Lung (tissue), 12 donors: ENCODE results near the gene PTPRD. TPM values are rescaled to one million over a fixed set of nuclear protein-coding genes. Genes with fewer than 3 reads are reported as not detected.
A peak's percentile ranks its signal among the peaks of the same experiment; 100 is the strongest.

Experiments
- ATAC-seq: fragments of 200-7000 bp; cut with Tn5 transposase; one replicate; pipeline ENCODE4 v1.9.1; 2020; ENCODE audit warnings: moderate number of reproducible peaks; ENCODE audit not compliant: insufficient read depth, low FRiP score
- DNase-seq, 3 donors: peaks; one replicate each; pipeline ENCODE4 v3.0.0-alpha.2; 2013 to 2017
- H3K27ac ChIP-seq, 2 donors: one replicate each; pipeline ENCODE4 v1.5.1; 2013; ENCODE audit warnings: mild to moderate bottlenecking in 2 of 2, moderate library complexity in 2 of 2, control low read depth in 1 of 2, inconsistent platforms in 1 of 2, low read depth in 1 of 2, low read length in 1 of 2
- H3K27me3 ChIP-seq, 3 donors: one replicate each; pipeline ENCODE4 v1.5.1; 2013; ENCODE audit warnings: low read length in 2 of 3; ENCODE audit not compliant: control insufficient read depth in 3 of 3, insufficient read depth in 3 of 3
- H3K36me3 ChIP-seq, 4 donors: one replicate each; pipeline ENCODE4 v1.5.1; 2013; ENCODE audit warnings: low read length in 4 of 4, mild to moderate bottlenecking in 1 of 4, moderate library complexity in 1 of 4; ENCODE audit not compliant: control insufficient read depth in 4 of 4, insufficient read depth in 4 of 4
- H3K4me1 ChIP-seq, 5 donors: one replicate each; pipeline ENCODE4 v1.5.1; 2013; ENCODE audit warnings: low read length in 5 of 5, mild to moderate bottlenecking in 2 of 5, moderate library complexity in 1 of 5; ENCODE audit not compliant: control insufficient read depth in 5 of 5, insufficient read depth in 5 of 5
- H3K4me3 ChIP-seq: one replicate; pipeline ENCODE4 v1.5.1; 2013; ENCODE audit warnings: mild to moderate bottlenecking, control low read depth, moderate library complexity
- H3K9ac ChIP-seq, 2 donors: one replicate each; pipeline ENCODE4 v1.5.1; 2013; ENCODE audit warnings: low read length in 2 of 2, control low read depth in 1 of 2; ENCODE audit not compliant: insufficient read depth in 1 of 2
- H3K9me3 ChIP-seq, 4 donors: one replicate each; pipeline ENCODE4 v1.5.1; 2013; ENCODE audit warnings: low read length in 3 of 4, mild to moderate bottlenecking in 1 of 4, moderate library complexity in 1 of 4; ENCODE audit not compliant: control insufficient read depth in 4 of 4, insufficient read depth in 3 of 4
- CTCF ChIP-seq: IDR thresholded peaks from 2 replicates; pipeline ENCODE4 v1.5.1; 2012; ENCODE audit warnings: mild to moderate bottlenecking; ENCODE audit errors: control extremely low read depth, extremely low read depth
- WGBS, 2 donors: extraction: QIAGEN DNeasy Blood & Tissue Kit; methylation state at CpG; one replicate each; pipeline ENCODE4 v1.1.7; 2013; 5-methylcytosine and 5-hydroxymethylcytosine counted together
- polyA plus RNA-seq, 2 donors: library from polyadenylated mRNA; stranded (reverse); fragments of 200-250 nt; gene quantifications; one replicate each; pipeline ENCODE4 v1.2.1, GENCODE V29; 2013
- total RNA-seq, 2 donors: library from RNA; depleted of rRNA in 1 of 2; stranded (reverse); fragments of >200 nt in 1 of 2; gene quantifications; one replicate each; pipeline ENCODE4 v1.2.1, GENCODE V29; 2014 to 2021
- donor health status: control.
- donor health status: control.
- donor health status: Bipolar disorder and iron deficiency.
- donor health status: healthy.
- donor health status: DM: yes; HTN: yes; CAD: no.

Gene PTPRD
- total and polyA plus RNA-seq, 4 donors: 1.9 to 145 (median 13.7) TPM

GRCh38 chr9:8315211-8315610 is 2297.6 kb downstream of the PTPRD start:
- Histone ChIP-seq H3K27me3 (no peaks in the 10 kb centered on the region), H3K9ac (no peak overlapping the region), H3K4me3 (no peak overlapping the region), H3K27ac (no peak overlapping the region), H3K4me1 (no peaks in the 10 kb centered on the region), H3K9me3 (peaks cover 0 to 4% (median 0%) of the 10 kb centered on the region in 4 donors), H3K36me3 (peaks cover 0 to 14% (median 3%) of the 10 kb centered on the region in 4 donors)
- ATAC-seq (no peak), DNase-seq (peak in 1 of 3 donors; percentile 9)
- no peak for TF ChIP-seq CTCF
- WGBS, 2 donors: 90 to 91% methylated on average over 5 of the region's 5 CpGs

- Histone ChIP-seq H3K9ac (no peak overlapping the region), H3K27ac (no peak overlapping the region), H3K4me1 (no peaks in the 10 kb centered on the region), H3K9me3 (peaks cover 0 to 2% (median 0%) of the 10 kb centered on the region in 4 donors), H3K36me3 (peaks cover 0 to 8% (median 3%) of the 10 kb centered on the region in 4 donors), H3K27me3 (no peaks in the 10 kb centered on the region), H3K4me3 (no peak overlapping the region)
- no peak for TF ChIP-seq CTCF
- DNase-seq (no peak), ATAC-seq (no peak)
These were observed 2303.5 kb downstream of the PTPRD start for GRCh38 chr9:8309258-8309657.

GRCh38 chr9:8304720-8305119 is 2308.1 kb downstream of the PTPRD start:
- no peaks in the 10 kb centered on the region for H3K4me1 ChIP-seq
- WGBS, 2 donors: 55 to 61% methylated on average over 2 of the region's 2 CpGs
- DNase-seq: no peak
- no peaks in the 10 kb centered on the region for H3K27me3 ChIP-seq
- H3K27ac ChIP-seq: no peak overlapping the region
- H3K9ac ChIP-seq: no peak overlapping the region
- H3K4me3 ChIP-seq: no peak overlapping the region
- H3K36me3 ChIP-seq: no peaks in the 10 kb centered on the region
- H3K9me3 ChIP-seq: no peaks in the 10 kb centered on the region
- ATAC-seq: no peak
- TF ChIP-seq CTCF: no peak

GRCh38 chr9:8301296-8301695 is 2311.5 kb downstream of the PTPRD start:
- Histone ChIP-seq H3K27ac (no peak overlapping the region), H3K4me1 (no peaks in the 10 kb centered on the region), H3K9me3 (no peaks in the 10 kb centered on the region), H3K9ac (no peak overlapping the region), H3K27me3 (no peaks in the 10 kb centered on the region), H3K36me3 (no peaks in the 10 kb centered on the region), H3K4me3 (no peak overlapping the region)
- TF ChIP-seq CTCF: no peak
- DNase-seq (peak in 2 of 3 donors; percentile 29 to 42), ATAC-seq (no peak)
- 70 to 76% methylated on average over 3 of the region's 3 CpGs for WGBS, 2 donors
